ENCODE results near the gene IPCEF1. TPM values are rescaled to one million over a fixed set of nuclear protein-coding genes. Genes with fewer than 3 reads are reported as not detected.
A peak's percentile ranks its signal among the peaks of the same experiment; 100 is the strongest.

Gene IPCEF1
- total RNA-seq, 1 experiment from 2014 or later: 1.9 TPM

- Histone ChIP-seq H3K4me1 (peaks cover 25% of the 10 kb centered on the region), H3K36me3 (ENCODE audit: control insufficient read depth, insufficient read depth, low read length) (no peaks in the 10 kb centered on the region), H3K4me3 (ENCODE audit: low read depth, low read length) (no peak overlapping the region), H3K27me3 (replicated peaks; ENCODE audit: control insufficient read depth, insufficient read depth, low read length) (no peaks in the 10 kb centered on the region), H3K9me3 (no peaks in the 10 kb centered on the region)
- Mint-ChIP-seq H3K4me1 (ENCODE audit: low read depth, unreplicated experiment) (peaks cover 21% of the 10 kb centered on the region), H3K27ac (ENCODE audit: unreplicated experiment) (peak overlapping the region; percentile 11), H3K9me3 (ENCODE audit: unreplicated experiment) (no peaks in the 10 kb centered on the region), H3K4me3 (ENCODE audit: unreplicated experiment) (no peak overlapping the region), H3K36me3 (ENCODE audit: insufficient read depth, unreplicated experiment) (no peaks in the 10 kb centered on the region), H3K27me3 (ENCODE audit: insufficient read depth, unreplicated experiment) (no peaks in the 10 kb centered on the region)
- TF ChIP-seq CTCF (IDR thresholded peaks at IDR 0.05; ENCODE audit: insufficient read depth in 1 of 2, low read depth in 1 of 2, low read length in 1 of 2, severe bottlenecking in 1 of 2, unreplicated experiment in 1 of 2): no peak
- CTCF ChIA-PET: interaction anchor here (1.3 kb wide), 1 partner anchor 20 kb away, joined by 5 read pairs; no protein-coding TSS in a partner anchor
- intact Hi-C loops (cut with micrococcal nuclease; ENCODE audit: unreplicated experiment): loop anchor here (5.0 kb wide), 1 partner anchor 75 kb away; no protein-coding TSS in a partner anchor
- DNase-seq: no peak
- BruUV-seq (replicated peaks): no TSS peak
- POLR2A ChIA-PET: no interaction called here
Observed at GRCh38 chr6:154297210-154297609, 59.4 kb downstream of the IPCEF1 start.

GRCh38 chr6:154295733-154296132 lies 60.9 kb downstream of the IPCEF1 start:
- Mint-ChIP-seq H3K9me3 (ENCODE audit: unreplicated experiment) (peaks cover under 1% of the 10 kb centered on the region), H3K4me3 (ENCODE audit: unreplicated experiment) (no peak overlapping the region), H3K27me3 (ENCODE audit: insufficient read depth, unreplicated experiment) (no peaks in the 10 kb centered on the region), H3K27ac (ENCODE audit: unreplicated experiment) (peak overlapping the region; percentile 0), H3K4me1 (ENCODE audit: low read depth, unreplicated experiment) (peaks cover 21% of the 10 kb centered on the region), H3K36me3 (ENCODE audit: insufficient read depth, unreplicated experiment) (no peaks in the 10 kb centered on the region)
- BruUV-seq (replicated peaks): no TSS peak
- DNase-seq: no peak
- intact Hi-C loops (cut with micrococcal nuclease; ENCODE audit: unreplicated experiment): loop anchor here (5.0 kb wide), 1 partner anchor 77 kb away; no protein-coding TSS in a partner anchor
- no peaks in the 10 kb centered on the region for H3K36me3 ChIP-seq (ENCODE audit: control insufficient read depth, insufficient read depth, low read length)
- ChIA-PET POLR2A (no interaction called here), CTCF (no interaction called here)
- H3K4me3 ChIP-seq (ENCODE audit: low read depth, low read length): no peak overlapping the region
- H3K9me3 ChIP-seq: no peaks in the 10 kb centered on the region
- H3K4me1 ChIP-seq: peaks cover 29% of the 10 kb centered on the region
- H3K27me3 ChIP-seq (replicated peaks; ENCODE audit: control insufficient read depth, insufficient read depth, low read length): no peaks in the 10 kb centered on the region
- no peak for TF ChIP-seq CTCF (IDR thresholded peaks at IDR 0.05; ENCODE audit: insufficient read depth in 1 of 2, low read depth in 1 of 2, low read length in 1 of 2, severe bottlenecking in 1 of 2, unreplicated experiment in 1 of 2)

- Mint-ChIP-seq H3K27ac (ENCODE audit: unreplicated experiment) (peak overlapping the region; percentile 32), H3K36me3 (ENCODE audit: insufficient read depth, unreplicated experiment) (no peaks in the 10 kb centered on the region), H3K4me1 (ENCODE audit: low read depth, unreplicated experiment) (peaks cover 19% of the 10 kb centered on the region), H3K4me3 (ENCODE audit: unreplicated experiment) (peak overlapping the region; percentile 26), H3K9me3 (ENCODE audit: unreplicated experiment) (peaks cover 13% of the 10 kb centered on the region), H3K27me3 (ENCODE audit: insufficient read depth, unreplicated experiment) (no peaks in the 10 kb centered on the region)
- Histone ChIP-seq H3K4me1 (peaks cover 25% of the 10 kb centered on the region), H3K36me3 (ENCODE audit: control insufficient read depth, insufficient read depth, low read length) (no peaks in the 10 kb centered on the region), H3K27me3 (replicated peaks; ENCODE audit: control insufficient read depth, insufficient read depth, low read length) (no peaks in the 10 kb centered on the region), H3K4me3 (ENCODE audit: low read depth, low read length) (no peak overlapping the region), H3K9me3 (no peaks in the 10 kb centered on the region)
- intact Hi-C loops (cut with micrococcal nuclease; ENCODE audit: unreplicated experiment): loop anchor here (2.0 kb wide), 1 partner anchor 50 kb away; no protein-coding TSS in a partner anchor
- TF ChIP-seq CTCF (IDR thresholded peaks at IDR 0.05; ENCODE audit: insufficient read depth in 1 of 2, low read depth in 1 of 2, low read length in 1 of 2, severe bottlenecking in 1 of 2, unreplicated experiment in 1 of 2): no peak
- peak in 1 of 2 experiments; percentile 12 for DNase-seq
- POLR2A ChIA-PET: interaction anchor here (0.5 to 0.6 kb wide), 2 partner anchors 26 to 925 kb away, joined by 4 to 5 read pairs; no protein-coding TSS in a partner anchor
- CTCF ChIA-PET: no interaction called here
- no TSS peak for BruUV-seq (replicated peaks)
Observed at GRCh38 chr6:154292855-154293519, 63.6 kb downstream of the IPCEF1 start.
